Left kidney (tissue), 2 donors: ENCODE data around the gene TBP. TPM values are rescaled to one million over a fixed set of nuclear protein-coding genes. Genes with fewer than 3 reads are reported as not detected.

ENCODE experiments used
- DNase-seq: peaks from one replicate; pipeline ENCODE4 v3.0.0-alpha.2; 2013
- polyA plus RNA-seq: library from polyadenylated mRNA; unstranded; fragments of 120-200 nt; gene quantifications from one replicate; pipeline ENCODE4 v1.2.1, GENCODE V29; 2013; ENCODE audit not compliant: insufficient read length

The TBP gene
- polyA plus RNA-seq, 1 donor = 28.2 TPM

DNA sequence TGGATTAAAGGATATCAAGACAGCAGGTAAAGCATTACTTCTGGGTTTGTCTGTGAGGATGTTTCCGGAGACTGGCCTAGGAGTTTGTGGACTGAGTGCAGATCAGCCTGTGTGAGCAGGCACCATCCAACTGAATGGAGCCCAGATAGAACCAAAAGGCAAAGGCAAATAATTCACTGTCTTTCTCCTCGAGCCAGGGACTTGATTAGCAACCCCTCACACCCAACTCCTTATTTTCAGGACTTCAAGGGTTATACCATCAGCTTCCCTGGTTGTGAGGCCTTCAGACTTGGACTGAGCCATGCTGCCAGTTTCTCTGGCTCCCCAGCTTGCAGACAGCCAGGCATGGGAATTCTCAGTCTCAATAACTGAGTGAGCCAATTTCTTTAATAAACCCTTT, 20.4 kb upstream of the TBP start:
- DNase-seq = no peak

DNA sequence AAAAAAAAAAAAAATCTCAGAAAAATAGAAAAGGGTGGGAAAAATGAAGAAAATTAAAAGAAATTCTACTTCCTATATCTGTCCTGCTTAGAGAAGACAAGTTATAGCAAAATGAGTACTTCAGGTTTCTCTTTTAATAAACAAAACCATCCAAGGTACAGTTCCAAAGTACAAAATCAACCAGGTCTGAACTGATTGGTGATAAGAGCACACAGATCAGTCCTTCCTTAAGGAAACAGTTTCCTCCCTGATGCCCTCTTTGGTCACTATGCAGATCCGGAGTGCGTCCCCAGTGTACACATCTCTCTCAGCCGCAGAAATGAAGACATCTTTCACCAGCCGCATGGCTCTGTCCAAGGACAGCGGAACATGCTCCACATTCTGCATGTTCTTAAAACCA, 19.2 kb upstream of the TBP start:
- DNase-seq = no peak

DNA sequence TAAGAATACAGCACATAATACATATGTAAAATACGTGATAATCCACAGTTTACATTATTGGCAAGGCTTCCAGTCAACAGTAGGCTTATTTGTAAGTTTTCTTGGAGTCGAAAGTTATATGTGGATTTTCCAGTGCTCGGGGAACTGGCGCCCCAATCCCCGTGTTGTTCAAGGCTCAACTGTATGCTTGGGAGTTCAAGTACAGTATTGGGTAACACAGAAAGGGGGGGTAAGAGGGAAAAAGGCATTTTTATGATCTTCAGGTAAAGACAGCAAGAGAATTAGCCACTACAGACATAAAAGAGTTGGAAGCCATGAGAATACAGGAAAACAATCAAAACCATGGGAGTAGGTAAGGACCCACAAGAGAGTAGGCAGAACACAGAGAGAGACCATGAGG, 17.5 kb upstream of the TBP start:
- DNase-seq = no peak

DNA sequence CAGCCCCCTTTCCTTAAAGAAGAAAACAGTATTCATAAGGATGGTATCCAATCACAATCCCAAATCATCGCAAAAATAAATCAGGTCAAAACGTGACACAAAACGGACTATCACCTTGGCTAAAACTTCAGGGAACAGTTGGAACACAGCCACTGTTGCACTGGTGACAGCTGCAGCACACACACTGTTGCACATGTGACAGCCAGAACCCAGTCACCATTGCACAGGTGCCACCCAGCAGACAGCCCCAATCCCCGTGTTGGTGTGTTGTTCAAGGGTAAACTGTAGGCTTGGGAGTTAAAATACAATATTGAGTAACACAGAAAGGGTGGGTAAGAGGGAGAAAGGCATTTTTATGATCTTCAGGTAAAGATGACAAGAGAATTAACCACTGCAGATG, 16.8 kb upstream of the TBP start:
- no peak for DNase-seq

DNA sequence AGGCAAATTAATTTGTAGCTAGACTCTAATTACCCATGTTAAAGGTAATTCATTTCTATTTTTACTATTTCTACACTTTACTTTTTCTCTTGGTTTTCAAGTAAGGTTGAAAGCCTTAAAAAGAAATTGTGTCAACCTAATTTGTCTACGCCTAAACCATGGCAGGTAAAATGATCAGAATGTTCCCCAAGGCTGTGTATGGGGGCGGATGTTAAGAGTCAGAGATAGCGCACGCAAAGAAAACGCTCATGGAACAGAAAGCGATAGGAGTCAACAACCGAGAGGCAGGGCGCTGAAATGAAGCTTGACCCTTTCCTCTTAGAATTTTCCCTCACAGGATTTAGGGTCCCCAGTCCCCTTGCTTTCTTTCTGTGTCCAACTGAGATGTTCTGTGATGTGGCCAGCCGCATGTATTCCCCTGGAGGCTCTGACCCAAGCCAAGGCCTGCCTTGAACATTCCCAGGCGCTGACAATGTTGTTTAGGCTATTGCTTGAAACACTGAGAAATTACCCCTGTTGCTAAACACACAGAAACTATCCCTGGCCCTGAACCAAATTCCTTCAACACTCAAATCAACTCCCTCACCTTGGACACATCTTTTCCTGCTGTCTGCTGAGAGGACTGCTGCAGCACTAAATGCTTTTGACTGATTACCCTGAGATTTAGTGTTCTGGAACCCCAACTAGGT, 12.0 kb upstream of the TBP start:
- DNase-seq = no peak

DNA sequence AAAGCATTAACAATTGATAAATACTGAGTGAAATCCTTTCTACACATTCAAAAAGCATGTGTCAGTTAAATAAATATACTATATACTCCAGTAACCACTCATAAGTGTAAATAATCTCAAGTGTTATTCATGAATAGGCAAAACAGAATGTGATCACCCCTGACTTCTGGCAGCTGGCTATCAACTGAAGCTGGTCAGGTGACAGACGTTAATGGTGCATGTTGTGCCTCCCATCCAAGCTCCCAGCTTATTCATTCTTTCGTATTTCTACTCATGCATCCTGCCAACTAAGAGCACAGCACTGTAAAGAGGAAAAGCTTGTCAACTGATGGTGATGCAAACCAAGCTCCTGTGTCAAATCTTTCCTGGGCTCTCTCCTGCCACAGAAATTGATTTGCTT, 8.8 kb upstream of the TBP start:
- no peak for DNase-seq

DNA sequence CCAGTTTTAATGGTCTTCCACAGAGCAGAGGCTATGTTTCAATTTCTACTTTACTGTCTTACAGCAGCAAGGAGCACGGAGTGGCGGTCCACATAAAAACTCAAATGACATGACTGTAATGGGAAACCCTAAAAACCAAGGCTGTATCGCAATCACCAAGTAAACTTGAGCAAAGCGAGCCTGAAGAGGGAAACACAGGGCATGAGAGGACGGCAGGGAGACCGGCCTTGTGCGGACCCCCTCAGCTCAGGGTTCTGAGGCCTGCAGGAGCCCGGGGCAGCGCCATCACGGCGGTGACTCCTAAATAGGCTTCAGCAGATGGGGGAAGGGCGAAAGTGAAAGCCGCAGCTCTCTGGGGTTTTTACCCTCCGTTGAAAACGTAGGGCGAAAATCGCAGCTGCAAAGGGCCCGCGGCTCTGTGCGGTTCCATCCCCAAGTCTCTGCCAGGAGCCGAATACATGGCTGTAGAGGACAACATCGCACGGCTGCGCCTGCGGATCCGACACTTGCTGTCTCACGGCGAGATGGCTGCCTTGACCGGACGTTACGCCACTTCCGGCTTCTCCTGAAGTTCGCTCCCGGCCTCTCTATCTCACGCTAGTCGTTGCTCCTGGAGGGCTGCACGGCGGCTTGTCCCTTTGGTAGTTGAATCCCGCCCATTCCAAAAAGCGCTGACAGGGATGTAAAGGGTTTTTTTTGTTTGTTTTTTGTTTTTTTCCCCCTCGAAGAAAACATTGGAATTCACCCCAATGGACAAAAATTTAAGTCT, 1.2 kb upstream of the TBP start, which contains the start of gene PSMB1:
PSMB1 (minus strand) TSS at position 543 of the 769 bp plus-strand sequence; CDS start at position 478, 65 bp downstream.
- DNase-seq = peak; percentile 93

DNA sequence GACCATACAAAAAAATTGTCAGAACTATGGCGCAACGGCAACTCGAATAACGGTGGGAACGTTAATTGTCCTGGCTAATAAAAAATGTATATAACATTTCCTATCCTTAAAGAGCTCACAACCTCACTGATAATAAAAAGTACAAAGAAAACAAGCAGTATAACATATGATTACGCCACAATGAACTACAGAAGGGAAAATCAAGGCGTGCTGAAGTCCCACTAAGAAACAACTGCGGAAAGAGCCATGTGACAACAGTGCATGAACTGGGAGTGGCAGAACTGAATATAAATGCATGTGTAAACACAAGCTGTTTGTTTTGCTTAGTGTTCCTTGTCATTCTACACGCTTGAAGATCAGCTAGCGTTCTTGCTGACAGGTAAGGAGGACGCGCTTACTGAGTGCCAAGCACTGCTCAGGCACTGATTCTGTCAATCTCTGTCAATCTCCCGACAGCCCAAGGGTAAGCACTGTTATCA, 596 bp upstream of the TBP start:
- no peak for DNase-seq

DNA sequence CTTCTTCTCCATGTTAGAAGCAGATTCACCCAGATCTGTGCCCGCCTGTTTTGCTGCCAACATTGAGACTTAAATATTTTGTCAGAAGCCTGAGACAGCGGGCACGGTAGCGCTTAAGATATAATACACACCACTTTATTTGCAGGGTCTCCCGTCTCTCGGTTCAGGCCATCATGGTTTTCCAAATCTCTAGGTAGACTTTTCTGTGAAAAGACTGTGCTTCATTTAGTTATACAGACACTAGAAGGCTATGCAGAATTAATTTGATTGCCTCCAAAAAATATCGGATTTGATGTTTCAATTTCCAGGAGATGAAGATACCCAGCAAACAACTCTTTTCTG, 598 bp downstream of the TBP start:
- no peak for DNase-seq

DNA sequence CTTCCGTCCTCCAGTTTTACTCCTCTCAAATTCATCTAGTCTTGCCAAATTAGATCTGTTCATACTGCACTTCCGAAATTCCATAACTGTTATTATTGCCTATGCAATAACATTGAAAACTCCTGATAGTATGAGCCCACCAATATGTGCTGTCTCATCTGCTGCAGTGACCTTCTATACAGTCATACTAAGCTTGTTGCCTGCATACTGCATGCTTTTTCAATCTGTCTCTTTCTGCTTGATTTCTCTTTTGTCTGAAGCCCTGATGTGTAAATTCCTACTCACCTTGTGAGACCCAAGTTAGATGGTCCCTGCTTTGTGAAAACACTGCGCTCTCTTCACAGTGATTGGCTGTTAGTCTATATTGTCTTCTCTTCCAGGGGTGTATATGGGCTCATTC, 1.1 kb downstream of the TBP start:
- no peak for DNase-seq

DNA sequence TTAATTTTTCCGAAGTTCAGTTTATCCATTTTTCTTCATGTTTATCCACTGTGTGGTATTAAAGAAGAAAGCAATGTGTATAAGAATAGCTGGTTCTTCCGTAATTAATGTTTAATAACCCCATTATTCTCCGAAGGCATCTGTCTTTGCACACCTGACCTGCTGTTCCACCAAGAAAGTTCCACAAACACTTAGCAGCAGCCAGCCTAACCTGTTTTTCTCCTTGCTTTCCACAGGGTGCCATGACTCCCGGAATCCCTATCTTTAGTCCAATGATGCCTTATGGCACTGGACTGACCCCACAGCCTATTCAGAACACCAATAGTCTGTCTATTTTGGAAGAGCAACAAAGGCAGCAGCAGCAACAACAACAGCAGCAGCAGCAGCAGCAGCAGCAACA, 7.4 kb downstream of the TBP start:
- no peak for DNase-seq

DNA sequence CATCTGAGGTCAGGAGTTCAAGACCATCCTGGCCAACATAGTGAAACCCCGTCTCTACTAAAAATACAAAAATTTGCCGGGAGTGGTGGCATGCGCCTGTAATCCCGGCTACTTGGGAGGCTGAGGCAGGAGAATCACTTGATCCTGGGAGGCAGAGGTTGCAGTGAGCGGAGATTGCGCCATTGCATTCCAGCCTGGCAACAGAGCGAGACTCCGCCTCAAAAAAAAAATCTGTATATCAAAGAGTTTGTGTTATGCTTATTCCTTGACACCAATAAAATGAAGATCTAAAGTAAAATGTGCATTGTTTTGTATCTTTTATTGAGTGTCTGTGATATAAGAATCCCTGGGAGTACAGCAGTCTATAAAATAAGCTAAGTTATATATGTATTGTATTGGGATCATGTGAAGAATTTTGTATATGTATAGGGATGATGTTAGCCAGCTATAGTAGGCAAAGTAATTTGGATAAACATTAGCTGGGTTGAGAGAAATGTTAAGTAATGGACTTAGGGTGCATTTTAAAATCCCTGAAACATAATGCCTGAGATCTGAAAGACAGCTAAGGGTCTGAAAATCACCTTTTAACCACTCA, 10.9 kb downstream of the TBP start:
- DNase-seq = no peak

DNA sequence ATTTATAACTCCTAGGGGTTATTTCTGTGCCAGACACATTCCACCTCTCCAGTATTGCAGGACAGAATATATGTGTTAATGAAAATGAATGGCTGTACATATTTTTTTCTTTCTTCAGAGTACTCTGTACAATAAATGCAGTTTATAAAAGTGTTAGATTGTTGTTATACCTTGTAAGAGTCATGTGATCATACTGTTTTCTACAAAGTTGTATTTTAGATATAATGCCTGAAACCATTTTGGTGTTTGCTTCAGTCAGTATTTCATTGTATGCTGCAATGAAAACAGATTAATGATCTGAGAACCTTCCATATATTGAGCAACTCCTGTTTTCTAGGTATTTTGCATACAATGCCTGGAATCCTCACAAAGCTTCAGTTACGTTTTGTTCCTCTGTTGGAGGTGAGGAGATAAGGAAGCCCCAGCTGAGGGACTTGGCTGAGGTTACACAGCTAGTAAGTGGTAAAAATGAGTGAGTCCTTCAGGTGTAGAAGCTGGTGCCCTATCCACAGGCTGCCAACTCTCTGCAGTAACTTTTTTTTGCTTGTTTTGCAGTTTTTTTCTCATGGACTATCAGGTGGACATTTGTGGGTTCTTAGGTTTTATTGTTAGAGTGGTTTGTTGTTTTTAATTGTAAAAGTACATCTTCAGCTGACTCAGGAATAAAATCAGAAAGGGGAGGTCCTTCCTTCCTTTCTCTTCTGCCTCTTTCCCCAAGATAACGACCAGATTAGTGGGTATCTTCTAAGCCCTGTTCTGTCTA, 18.7 kb downstream of the TBP start:
- DNase-seq = no peak

DNA sequence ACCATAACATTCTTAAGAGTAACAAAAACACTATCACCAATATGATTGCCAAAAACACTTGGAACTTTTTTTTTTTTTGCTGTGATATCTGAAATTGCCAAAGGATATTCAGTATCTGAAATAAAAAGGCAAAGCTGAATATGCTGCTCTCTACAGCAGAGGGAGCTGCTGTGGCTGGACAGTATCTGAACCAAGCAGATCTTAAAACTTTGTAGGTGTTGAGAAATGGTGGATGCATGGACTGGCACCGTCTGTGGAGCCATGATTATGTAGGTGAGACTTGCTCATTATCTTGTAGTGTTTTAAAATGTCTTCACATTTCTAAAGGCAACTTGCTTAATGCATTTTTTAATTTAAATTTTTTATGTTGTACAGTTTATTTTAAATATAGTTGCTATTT, 21.1 kb downstream of the TBP start:
- DNase-seq = no peak

DNA sequence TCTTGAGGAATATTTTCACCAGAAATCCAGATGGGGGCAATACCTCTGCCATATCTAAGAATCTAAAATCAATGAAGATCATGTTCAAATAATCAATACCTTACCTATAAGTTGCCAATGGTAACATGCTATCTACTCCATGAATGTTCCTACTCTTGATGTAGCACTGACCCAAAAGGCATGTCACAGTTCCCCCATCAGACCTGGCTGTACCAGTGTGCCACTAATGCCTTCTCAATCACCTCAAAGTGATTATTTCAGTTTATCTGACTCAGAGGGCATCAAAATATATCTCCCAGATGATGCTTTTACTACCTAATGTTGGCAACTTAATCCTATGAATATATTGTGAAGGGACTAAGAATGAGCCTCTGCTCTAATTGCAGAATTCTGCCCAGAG, 24.7 kb downstream of the TBP start:
- no peak for DNase-seq

DNA sequence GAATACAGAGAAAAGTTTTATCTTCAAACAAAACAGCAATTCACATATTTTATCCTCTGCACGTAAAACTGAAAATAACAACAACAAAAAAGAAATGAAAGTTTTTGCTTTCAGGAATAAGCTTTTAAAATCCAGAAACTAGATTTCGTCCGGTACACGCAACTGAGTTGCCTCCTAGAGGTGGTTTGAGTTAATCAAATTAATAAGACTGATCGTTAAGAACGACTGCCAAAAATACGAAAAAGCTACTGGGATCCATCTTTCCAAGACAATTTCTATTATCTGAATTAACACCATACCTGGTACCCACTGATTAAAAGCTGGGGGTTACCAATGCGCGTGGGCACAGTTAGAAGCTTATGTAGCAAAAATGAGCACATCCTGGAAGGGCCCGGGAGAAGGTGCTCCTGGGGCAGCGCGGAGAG, 29.6 kb downstream of the TBP start:
- peak; percentile 3 for DNase-seq

DNA sequence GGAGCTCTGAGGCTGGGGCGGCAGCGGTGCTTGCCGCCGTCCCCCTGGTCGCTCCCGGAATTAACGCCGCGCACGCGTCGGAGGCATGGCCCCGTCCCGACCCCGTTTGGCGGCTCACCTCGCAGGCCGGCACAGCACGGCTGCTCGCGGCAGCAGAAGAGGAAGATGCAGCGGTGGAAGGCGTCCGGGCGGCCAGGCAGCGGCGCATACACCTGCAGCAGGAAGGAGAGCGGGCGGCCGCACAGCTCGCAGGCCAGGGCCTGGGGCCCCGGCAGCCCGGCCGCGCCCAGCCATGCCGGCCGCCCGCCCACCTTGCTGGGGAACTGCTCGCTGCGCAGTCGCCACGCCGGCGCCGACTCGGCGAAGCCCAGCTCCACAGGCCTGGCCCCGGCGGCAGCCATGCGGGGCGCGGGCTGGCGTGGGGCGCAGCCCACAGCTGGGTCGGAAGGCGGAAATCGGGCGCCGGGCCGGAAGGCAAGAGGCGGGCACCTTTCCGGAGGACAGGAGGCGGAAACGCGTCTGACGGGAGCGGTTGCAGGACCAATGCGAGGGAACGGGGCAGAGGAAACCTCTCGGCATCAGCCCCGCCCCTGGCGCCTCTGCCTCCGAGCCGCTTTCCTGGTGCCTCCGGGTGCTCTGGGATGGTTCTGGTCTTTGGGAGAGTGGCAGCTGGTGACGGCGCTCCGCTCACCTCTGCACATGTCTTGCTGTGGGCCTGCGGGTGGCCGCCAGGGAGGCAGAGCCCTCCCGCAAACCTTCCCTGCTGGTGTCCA, 30.2 kb downstream of the TBP start, which contains the start of gene PDCD2:
PDCD2 (minus strand) TSS at position 457 of the 773 bp plus-strand sequence; CDS start at position 401, 56 bp downstream.
- DNase-seq = peak; percentile 87

DNA sequence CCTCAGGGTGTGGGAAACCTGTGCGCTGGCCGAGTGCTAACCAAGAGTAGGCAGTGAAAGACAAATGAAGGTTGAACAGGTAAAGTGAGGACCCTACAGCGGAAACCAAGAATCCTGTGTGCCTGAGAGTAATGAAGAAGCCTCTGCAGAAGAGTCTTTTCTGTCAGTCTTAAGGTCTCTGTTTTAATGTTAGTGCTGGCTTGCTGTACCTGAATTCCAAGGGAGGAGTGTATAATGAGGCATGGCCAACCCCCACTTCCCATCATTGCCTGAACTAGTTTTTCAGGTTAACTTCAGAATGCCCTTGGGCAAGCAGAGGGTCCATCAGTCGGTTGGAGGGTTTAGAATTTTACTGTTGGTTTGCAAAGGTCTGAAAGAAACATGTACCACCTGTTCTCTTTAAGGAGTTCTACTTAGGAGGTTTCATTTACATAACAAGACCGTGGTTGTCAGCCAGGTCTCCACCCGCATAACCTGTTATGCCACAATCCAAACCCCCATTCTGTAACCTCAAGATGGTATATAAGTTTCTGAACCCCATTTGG, 30.9 kb downstream of the TBP start:
- DNase-seq = peak; percentile 27

DNA sequence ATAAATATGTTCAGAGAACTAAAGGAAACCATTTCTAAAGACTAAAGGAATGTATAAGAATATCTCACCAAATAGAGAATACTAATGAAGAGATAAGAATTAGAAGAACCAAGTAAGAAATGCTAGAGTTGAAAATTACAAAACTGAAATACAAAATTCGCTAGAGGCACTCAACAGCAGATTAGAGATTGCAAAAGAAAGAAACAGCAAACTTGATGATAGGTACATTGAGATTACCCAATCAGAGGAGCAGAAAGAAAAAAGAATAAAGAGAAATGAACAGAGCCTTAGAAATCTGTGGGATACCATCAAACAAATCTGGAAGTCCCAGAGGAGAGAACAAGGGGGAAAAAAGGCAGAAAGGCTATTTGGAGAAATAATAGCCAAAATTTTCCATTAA, 36.6 kb downstream of the TBP start:
- DNase-seq = no peak

DNA sequence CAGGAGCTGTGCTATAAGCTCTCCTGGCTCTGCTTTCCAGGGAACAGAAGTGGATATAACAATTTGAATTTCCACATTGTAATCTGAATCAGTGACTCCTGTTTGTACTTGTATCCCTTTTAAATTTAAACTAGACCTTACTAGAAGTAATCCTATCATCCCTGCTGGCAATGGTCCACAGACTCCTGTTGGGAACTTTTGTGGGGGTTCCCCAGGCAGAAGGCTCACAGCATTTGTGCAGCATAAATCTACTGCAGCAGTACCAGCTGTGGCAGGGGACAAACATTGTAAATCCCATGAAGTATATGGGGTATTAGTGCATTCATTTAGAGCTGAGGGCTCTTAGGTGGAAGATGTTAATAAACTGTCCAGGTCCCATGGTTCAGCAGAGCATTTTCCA, 42.3 kb downstream of the TBP start:
- no peak for DNase-seq

DNA sequence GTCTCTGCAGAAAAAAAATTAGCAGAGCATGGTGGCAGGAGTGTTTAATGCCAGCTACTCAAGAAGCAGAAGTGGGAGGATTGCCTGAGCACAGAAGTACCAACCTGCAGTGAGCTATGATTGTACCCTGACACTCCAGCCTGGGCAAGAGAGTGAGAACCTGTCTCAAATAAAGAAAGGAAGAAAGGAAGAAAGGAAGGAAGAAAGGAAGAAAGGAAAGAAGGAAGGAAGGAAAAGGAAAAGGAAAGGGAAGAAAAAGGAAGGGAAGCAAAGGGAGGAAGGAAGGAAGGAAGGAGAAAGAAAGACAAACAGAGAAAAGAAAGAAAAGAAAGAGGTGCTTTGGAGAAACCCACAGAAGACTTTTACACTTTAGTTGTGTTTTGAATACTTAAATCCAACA, 43.1 kb downstream of the TBP start:
- no peak for DNase-seq
